ENCODE measurements around the gene RAD51B.

Gene RAD51B

GRCh38 chr14:67918838-67919237 lies 99.3 kb downstream of the RAD51B start:
- Histone ChIP-seq H3K4me3 (replicated peaks; ENCODE audit: insufficient read depth, low read length) (no peak overlapping the region), H3K27ac (replicated peaks) (no peak overlapping the region), H3K27me3 (ENCODE audit: insufficient read depth, poor library complexity, severe bottlenecking) (no peaks in the 10 kb centered on the region)
- DNase-seq (ENCODE audit: low read depth in 1 of 2, low spot score in 1 of 2), result no peak
- TF ChIP-seq CTCF (IDR thresholded peaks at IDR 0.05; ENCODE audit: insufficient read depth, low read length), result no peak
- no peak for TF ChIP-seq REST (IDR thresholded peaks at IDR 0.05; ENCODE audit: insufficient replicate concordance, low read depth)
- TF ChIP-seq POLR2AphosphoS5 (IDR thresholded peaks at IDR 0.05; ENCODE audit: low read depth), result no peak
- no peak for TF ChIP-seq GABPA (IDR thresholded peaks at IDR 0.05; ENCODE audit: low read depth)
- TF ChIP-seq SPI1 (IDR thresholded peaks at IDR 0.05; ENCODE audit: borderline replicate concordance, low read depth), result no peak

GRCh38 chr14:67919259-67920032 lies 99.9 kb downstream of the RAD51B start:
- Histone ChIP-seq H3K27me3 (ENCODE audit: insufficient read depth, poor library complexity, severe bottlenecking) (no peaks in the 10 kb centered on the region), H3K27ac (replicated peaks) (no peak overlapping the region), H3K4me3 (replicated peaks; ENCODE audit: insufficient read depth, low read length) (no peak overlapping the region)
- TF ChIP-seq REST (IDR thresholded peaks at IDR 0.05; ENCODE audit: insufficient replicate concordance, low read depth), result no peak
- TF ChIP-seq SPI1 (IDR thresholded peaks at IDR 0.05; ENCODE audit: borderline replicate concordance, low read depth), result no peak
- no peak for TF ChIP-seq POLR2AphosphoS5 (IDR thresholded peaks at IDR 0.05; ENCODE audit: low read depth)
- TF ChIP-seq GABPA (IDR thresholded peaks at IDR 0.05; ENCODE audit: low read depth), result no peak
- TF ChIP-seq CTCF (IDR thresholded peaks at IDR 0.05; ENCODE audit: insufficient read depth, low read length), result no peak
- DNase-seq (ENCODE audit: low read depth in 1 of 2, low spot score in 1 of 2), result no peak

- Histone ChIP-seq H3K27ac (replicated peaks) (no peak overlapping the region), H3K27me3 (ENCODE audit: insufficient read depth, poor library complexity, severe bottlenecking) (no peaks in the 10 kb centered on the region), H3K4me3 (replicated peaks; ENCODE audit: insufficient read depth, low read length) (no peak overlapping the region)
- TF ChIP-seq POLR2AphosphoS5 (IDR thresholded peaks at IDR 0.05; ENCODE audit: low read depth), result no peak
- TF ChIP-seq REST (IDR thresholded peaks at IDR 0.05; ENCODE audit: insufficient replicate concordance, low read depth), result no peak
- TF ChIP-seq GABPA (IDR thresholded peaks at IDR 0.05; ENCODE audit: low read depth), result no peak
- TF ChIP-seq CTCF (IDR thresholded peaks at IDR 0.05; ENCODE audit: insufficient read depth, low read length), result no peak
- TF ChIP-seq SPI1 (IDR thresholded peaks at IDR 0.05; ENCODE audit: borderline replicate concordance, low read depth), result no peak
- no peak for DNase-seq (ENCODE audit: low read depth in 1 of 2, low spot score in 1 of 2)
Observed at GRCh38 chr14:67926821-67927220, 107.2 kb downstream of the RAD51B start.

Measured in HL-60 (cell line).